ENCODE results near the gene VWA1. TPM values are rescaled to one million over a fixed set of nuclear protein-coding genes. Genes with fewer than 3 reads are reported as not detected.

VWA1 gene
- polyA plus RNA-seq, 1 of the 3 experiments (the other 2 are of a cell fraction): 7.4 TPM

DNA sequence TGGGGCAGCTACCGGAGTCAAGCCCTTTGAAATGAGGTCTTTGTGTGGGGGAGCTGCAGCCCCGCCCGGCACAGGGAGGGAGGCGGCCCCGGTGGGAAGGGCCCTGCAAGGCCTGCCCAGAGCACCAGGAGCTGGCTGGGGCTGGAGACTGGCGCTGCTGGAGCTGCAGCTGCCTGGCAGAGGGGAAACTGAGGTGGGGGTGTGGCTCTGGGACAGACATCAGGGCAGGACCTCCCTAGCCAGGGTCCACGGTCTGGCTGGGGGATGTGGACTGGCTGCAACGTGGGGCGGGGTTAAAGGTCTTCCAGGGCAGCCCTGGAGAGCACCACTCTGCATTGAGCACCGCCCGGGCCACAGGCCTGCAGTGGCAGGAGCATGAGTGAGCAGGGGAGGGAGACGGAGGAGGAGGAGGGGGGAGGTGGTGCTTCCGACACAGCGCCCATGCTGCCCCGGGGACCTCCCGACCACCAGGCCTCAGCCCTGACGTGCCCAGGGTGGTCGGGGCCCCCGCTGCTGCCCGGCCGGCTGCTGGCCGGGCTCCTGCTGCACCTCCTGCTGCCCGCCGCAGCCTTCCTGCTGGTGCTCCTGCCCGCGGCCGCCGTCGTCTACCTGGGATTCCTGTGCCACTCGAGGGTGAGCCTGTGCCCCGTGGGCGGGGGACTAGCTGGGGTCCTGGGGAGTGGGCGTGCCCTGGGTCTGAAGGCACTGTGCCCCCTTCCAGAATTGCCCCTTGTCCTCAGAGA is 9.6 kb upstream of the VWA1 start:
- H4K20me1 ChIP-seq (ENCODE audit: insufficient read depth): no peaks in the 10 kb centered on the region
- no peak for DNase-seq
- WGBS (ENCODE audit: low lambda C conversion rate): 76% methylated on average over 5 of the region's 33 CpGs
- H3K36me3 ChIP-seq (replicated peaks in 1 of 2; ENCODE audit: control insufficient read depth in 1 of 2, insufficient read depth in 2 of 2, low read length in 1 of 2): no peaks in the 10 kb centered on the region
- TF ChIP-seq POLR2AphosphoS5 (IDR thresholded peaks at IDR 0.05; ENCODE audit: low read depth, low read length) (no peak), EZH2phosphoT487 (IDR thresholded peaks at IDR 0.05; ENCODE audit: borderline replicate concordance, low read depth) (no peak), MEF2A (IDR thresholded peaks at IDR 0.05; ENCODE audit: borderline replicate concordance, low read depth) (no peak), GATA2 (CRISPR knock-in tag; IDR thresholded peaks at IDR 0.05) (no peak), FOSL2 (IDR thresholded peaks at IDR 0.05; ENCODE audit: borderline replicate concordance, low read depth) (no peak), FOXM1 (IDR thresholded peaks at IDR 0.05; ENCODE audit: low read depth) (no peak), JUND (IDR thresholded peaks at IDR 0.05) (no peak), GABPA (IDR thresholded peaks at IDR 0.05; ENCODE audit: low read depth) (no peak), ELF1 (IDR thresholded peaks at IDR 0.05) (no peak), MXI1 (IDR thresholded peaks at IDR 0.05; ENCODE audit: low read depth, low read length) (no peak), TCF12 (IDR thresholded peaks at IDR 0.05) (no peak), RAD21 (IDR thresholded peaks at IDR 0.05; ENCODE audit: low read length) (no peak), RCOR1 (IDR thresholded peaks at IDR 0.05; ENCODE audit: low read length) (no peak), NRF1 (IDR thresholded peaks at IDR 0.05; ENCODE audit: low read depth, low read length) (no peak), EP300 (IDR thresholded peaks at IDR 0.05; ENCODE audit: borderline replicate concordance in 1 of 2, low read depth in 1 of 2, low read length in 1 of 2) (no peak)
- TF ChIP-seq, protein P1, sequence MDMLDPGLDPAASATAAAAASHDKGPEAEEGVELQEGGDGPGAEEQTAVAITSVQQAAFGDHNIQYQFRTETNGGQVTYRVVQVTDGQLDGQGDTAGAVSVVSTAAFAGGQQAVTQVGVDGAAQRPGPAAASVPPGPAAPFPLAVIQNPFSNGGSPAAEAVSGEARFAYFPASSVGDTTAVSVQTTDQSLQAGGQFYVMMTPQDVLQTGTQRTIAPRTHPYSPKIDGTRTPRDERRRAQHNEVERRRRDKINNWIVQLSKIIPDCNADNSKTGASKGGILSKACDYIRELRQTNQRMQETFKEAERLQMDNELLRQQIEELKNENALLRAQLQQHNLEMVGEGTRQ (IDR thresholded peaks at IDR 0.05; ENCODE audit: borderline replicate concordance, low read depth, low read length): no peak
- TF ChIP-seq, protein P2, sequence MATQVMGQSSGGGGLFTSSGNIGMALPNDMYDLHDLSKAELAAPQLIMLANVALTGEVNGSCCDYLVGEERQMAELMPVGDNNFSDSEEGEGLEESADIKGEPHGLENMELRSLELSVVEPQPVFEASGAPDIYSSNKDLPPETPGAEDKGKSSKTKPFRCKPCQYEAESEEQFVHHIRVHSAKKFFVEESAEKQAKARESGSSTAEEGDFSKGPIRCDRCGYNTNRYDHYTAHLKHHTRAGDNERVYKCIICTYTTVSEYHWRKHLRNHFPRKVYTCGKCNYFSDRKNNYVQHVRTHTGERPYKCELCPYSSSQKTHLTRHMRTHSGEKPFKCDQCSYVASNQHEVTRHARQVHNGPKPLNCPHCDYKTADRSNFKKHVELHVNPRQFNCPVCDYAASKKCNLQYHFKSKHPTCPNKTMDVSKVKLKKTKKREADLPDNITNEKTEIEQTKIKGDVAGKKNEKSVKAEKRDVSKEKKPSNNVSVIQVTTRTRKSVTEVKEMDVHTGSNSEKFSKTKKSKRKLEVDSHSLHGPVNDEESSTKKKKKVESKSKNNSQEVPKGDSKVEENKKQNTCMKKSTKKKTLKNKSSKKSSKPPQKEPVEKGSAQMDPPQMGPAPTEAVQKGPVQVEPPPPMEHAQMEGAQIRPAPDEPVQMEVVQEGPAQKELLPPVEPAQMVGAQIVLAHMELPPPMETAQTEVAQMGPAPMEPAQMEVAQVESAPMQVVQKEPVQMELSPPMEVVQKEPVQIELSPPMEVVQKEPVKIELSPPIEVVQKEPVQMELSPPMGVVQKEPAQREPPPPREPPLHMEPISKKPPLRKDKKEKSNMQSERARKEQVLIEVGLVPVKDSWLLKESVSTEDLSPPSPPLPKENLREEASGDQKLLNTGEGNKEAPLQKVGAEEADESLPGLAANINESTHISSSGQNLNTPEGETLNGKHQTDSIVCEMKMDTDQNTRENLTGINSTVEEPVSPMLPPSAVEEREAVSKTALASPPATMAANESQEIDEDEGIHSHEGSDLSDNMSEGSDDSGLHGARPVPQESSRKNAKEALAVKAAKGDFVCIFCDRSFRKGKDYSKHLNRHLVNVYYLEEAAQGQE (IDR thresholded peaks at IDR 0.05; ENCODE audit: low read depth, low read length): no peak
- TF ChIP-seq, protein P3, sequence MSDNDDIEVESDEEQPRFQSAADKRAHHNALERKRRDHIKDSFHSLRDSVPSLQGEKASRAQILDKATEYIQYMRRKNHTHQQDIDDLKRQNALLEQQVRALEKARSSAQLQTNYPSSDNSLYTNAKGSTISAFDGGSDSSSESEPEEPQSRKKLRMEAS (IDR thresholded peaks at IDR 0.05; ENCODE audit: low read depth): no peak
- TF ChIP-seq, protein P4, sequence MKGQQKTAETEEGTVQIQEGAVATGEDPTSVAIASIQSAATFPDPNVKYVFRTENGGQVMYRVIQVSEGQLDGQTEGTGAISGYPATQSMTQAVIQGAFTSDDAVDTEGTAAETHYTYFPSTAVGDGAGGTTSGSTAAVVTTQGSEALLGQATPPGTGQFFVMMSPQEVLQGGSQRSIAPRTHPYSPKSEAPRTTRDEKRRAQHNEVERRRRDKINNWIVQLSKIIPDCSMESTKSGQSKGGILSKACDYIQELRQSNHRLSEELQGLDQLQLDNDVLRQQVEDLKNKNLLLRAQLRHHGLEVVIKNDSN (IDR thresholded peaks at IDR 0.05; ENCODE audit: borderline replicate concordance, low read depth): no peak
- TF ChIP-seq, protein P5, sequence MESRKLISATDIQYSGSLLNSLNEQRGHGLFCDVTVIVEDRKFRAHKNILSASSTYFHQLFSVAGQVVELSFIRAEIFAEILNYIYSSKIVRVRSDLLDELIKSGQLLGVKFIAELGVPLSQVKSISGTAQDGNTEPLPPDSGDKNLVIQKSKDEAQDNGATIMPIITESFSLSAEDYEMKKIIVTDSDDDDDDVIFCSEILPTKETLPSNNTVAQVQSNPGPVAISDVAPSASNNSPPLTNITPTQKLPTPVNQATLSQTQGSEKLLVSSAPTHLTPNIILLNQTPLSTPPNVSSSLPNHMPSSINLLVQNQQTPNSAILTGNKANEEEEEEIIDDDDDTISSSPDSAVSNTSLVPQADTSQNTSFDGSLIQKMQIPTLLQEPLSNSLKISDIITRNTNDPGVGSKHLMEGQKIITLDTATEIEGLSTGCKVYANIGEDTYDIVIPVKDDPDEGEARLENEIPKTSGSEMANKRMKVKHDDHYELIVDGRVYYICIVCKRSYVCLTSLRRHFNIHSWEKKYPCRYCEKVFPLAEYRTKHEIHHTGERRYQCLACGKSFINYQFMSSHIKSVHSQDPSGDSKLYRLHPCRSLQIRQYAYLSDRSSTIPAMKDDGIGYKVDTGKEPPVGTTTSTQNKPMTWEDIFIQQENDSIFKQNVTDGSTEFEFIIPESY (IDR thresholded peaks at IDR 0.05; ENCODE audit: borderline replicate concordance, low read depth): no peak
- peaks cover 0 to 5% of the 10 kb centered on the region in 2 experiments; a peak in 2 of 4 replicates for H3K4me1 ChIP-seq (ENCODE audit: control insufficient read depth in 1 of 2, insufficient read depth in 2 of 2, low read depth in 1 of 2, low read length in 1 of 2)
- H3K9me2 ChIP-seq: no peaks in the 10 kb centered on the region
- no peak overlapping the region for H2AFZ ChIP-seq (ENCODE audit: low read depth)
- H3K9ac ChIP-seq: no peak overlapping the region
- no peak overlapping the region for H3K4me2 ChIP-seq
- no peaks in the 10 kb centered on the region for H3K9me3 ChIP-seq
- peaks cover 3% of the 10 kb centered on the region for H3F3A ChIP-seq (replicated peaks; ENCODE audit: insufficient read depth)
- ChIA-PET CTCF (no interaction called here), POLR2A (no interaction called here)
- H3K27ac ChIP-seq (ENCODE audit: low read depth in 2 of 2, low read length in 1 of 2): no peak overlapping the region
- H3K27me3 ChIP-seq (ENCODE audit: insufficient read depth): no peaks in the 10 kb centered on the region
- no peak overlapping the region for H3K4me3 ChIP-seq (ENCODE audit: low read depth in 2 of 2, low read length in 1 of 2)
- no peaks in the 10 kb centered on the region for H3K79me2 ChIP-seq (ENCODE audit: insufficient read depth)
